Regular cardiac myocyte (primary cell): ENCODE measurements around the gene BET1L. TPM values are rescaled to one million over a fixed set of nuclear protein-coding genes. Genes with fewer than 3 reads are reported as not detected.

Source experiments
- total RNA-seq: library from RNA; depleted of rRNA; stranded (reverse); fragments of >200 nt; gene quantifications from 2 replicates; pipeline ENCODE4 v1.2.3, GENCODE V29; 2014

Gene BET1L, protein sequence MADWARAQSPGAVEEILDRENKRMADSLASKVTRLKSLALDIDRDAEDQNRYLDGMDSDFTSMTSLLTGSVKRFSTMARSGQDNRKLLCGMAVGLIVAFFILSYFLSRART
- total RNA-seq: 16.6 and 19.0 TPM in 2 replicates

DNA sequence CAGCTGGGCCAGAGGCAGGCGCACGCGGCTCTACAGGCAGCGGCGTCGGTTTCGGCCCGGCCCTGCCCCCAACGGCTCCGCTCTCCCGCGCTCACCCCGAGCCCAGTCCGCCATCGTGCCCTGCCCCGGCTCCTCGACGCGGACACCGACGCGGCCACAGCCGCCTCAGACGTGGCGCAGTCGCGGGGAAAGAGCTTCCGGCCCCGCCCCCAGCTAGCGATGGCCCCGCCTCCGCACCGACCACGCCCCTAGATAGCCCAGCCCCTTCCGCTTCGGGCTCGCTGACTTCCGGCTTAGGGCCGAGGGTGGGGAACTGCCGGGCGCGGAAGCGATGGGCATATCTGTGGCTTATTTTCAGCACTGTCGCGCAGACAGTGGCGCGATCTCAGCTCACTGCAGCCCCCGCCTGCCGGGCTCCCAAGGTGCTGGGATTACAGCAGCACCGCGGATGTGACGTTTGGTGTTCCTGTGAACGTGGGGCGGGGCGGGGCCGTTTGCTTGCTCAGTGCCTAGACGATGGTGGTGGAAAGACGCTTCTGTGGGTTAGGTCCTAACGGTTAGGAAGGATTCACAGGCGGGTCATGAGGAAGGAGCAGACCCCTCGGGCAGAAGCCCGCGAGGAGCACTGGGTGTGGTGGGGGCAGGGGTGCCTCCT is at the start of gene BET1L, which contains the start of gene RIC8A:
Gene BET1L (minus strand): TSS at position 192 of the 655 bp plus-strand sequence. CDS start 78 bp downstream, at position 114.
Gene RIC8A (plus strand): TSS at position 501 of the 655 bp plus-strand sequence. CDS start 1,147 bp downstream, outside the sequence.

DNA sequence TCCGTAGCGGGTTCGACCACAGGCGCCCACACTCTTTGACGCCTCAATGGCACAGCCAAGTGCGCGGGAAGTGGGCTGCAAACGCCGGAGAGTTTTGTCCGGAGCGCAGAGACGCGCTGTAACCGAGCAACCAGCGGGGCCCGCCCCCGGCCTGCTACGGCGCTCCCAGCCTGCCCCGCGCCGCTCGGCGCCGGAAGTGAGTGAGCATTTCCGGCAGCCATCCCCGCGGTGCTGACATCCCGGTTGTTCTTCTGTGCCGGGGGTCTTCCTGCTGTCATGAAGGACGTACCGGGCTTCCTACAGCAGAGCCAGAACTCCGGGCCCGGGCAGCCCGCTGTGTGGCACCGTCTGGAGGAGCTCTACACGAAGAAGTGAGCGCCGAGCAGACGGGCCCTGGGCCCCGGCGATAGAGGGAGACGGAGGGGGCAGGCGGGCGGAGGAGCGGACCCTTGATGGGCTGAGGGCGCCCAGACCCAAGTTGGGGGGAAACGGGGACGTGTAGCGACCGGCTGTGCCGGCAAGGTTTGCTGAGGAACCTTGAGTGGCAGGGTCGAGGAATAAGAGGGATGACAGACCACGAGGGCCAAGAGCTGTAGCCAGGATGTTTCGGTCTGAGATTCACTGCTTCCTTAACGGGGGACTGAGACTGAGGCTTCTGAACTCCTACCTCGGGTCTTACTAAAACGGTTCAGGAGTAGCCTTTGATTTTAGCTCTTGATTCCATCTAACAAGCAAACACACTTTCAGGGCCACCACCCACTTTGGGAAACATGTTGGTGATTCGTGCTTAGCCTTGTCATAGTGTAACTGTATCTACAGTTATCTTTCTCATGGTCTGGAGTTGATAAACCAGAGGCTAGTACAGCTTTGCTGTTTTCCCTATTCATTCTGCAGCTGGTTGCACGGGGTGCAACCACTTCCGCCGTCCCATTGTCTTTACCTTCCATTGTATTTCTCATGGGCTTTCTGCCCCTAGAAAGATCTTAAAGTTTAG is 29.9 kb upstream of the BET1L start, which contains the start of gene PSMD13:
Gene PSMD13 (plus strand): TSS at position 203 of the 994 bp plus-strand sequence. CDS start 74 bp downstream, at position 277.

DNA sequence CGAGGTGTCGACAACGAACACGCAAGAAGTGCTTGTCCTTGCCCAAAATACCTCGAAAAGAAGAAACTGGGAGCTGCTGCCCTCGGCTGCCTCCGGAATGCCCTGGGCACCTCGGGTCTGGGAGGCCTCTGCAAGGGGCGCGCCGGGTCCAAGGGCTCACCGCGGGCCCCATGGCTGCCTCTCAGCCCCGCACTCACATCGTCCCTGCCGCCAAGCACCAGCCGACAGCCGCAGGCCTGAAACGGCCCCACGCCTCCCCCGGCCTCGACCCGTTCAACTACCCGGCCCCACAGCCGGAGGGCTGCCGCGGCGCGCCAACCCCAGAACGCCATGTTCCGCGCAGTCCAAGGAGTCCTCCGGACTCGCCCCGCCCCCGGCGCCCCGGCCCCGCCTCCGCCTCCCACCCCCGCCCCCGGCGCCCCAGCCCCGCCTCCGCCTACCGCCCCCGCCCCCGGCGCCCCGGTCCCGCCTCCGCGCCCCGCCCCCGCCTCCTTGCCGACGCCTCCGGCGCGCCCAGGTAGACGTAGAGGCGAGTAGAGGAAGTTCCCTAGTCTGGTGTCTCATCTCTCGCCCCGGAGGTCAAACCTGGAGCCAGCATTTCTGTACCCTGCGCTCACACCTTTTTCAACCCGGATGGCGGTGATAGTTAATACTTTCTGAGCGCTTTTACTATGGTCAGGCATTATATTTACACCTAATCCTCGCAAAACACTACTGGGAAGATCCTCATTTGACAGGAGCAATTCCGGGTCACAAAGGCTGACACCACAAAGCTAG is 29.0 kb upstream of the BET1L start, which contains the start of gene SIRT3:
Gene SIRT3 (minus strand): TSS at position 346 of the 777 bp plus-strand sequence. CDS start 14 bp downstream, at position 332.

DNA sequence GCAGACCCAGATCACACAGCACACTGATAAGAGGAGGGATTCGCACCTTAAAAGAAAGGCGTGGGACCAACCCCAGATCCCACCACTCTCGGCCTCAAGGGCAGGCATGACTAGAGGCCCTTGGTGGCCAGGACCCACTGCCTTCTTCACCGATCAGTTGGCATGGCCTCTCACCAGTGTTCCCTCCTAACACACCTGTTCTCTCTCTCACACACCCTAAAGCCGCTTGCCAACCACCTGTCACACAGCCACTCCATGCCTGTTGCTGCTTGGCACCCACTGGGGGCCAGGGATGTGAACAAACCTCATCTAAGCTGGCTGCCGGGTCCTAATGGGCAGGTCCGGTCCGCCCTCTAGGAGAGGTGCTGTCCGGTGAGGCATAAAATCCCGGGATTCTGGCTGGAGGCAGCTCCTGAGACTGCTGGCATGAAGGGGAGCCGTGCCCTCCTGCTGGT is 14.5 kb downstream of the BET1L start, which contains the start of gene SCGB1C1:
Gene SCGB1C1 (plus strand): TSS at position 405 of the 455 bp plus-strand sequence. CDS start 22 bp downstream, at position 427.

Other genes with a start within 250 kb of the BET1L start
- not detected in 2 replicates for gene SCGB1C1, start 14.3 kb downstream of the BET1L start, total RNA-seq
- 148 and 153 TPM in 2 replicates for gene RIC8A, start 309 bp upstream of the BET1L start, total RNA-seq
- 5.9 and 7.9 TPM in 2 replicates for gene SIRT3, start 28.9 kb upstream of the BET1L start, total RNA-seq
- gene PSMD13, start 29.6 kb upstream of the BET1L start, total RNA-seq: 104 and 229 TPM in 2 replicates
- not detected in 2 replicates for gene NLRP6, start 71.0 kb upstream of the BET1L start, total RNA-seq
- gene PGGHG, start 81.7 kb upstream of the BET1L start, total RNA-seq: 3.3 and 9.6 TPM in 2 replicates
- not detected in 2 replicates for gene IFITM5, start 92.1 kb upstream of the BET1L start, total RNA-seq
- 14.4 and 15.0 TPM in 2 replicates for gene IFITM2, start 100.4 kb upstream of the BET1L start, total RNA-seq
- gene IFITM1, start 106.6 kb upstream of the BET1L start, total RNA-seq: 7.1 and 10.7 TPM in 2 replicates
- gene IFITM3, start 113.5 kb upstream of the BET1L start, total RNA-seq: 28.6 and 32.7 TPM in 2 replicates
- 1.4 and 1.9 TPM in 2 replicates for gene B4GALNT4, start 162.1 kb upstream of the BET1L start, total RNA-seq
- 2.1 and 2.8 TPM in 2 replicates for gene PKP3, start 186.8 kb upstream of the BET1L start, total RNA-seq
- gene SIGIRR, start 207.6 kb upstream of the BET1L start, total RNA-seq: 11.3 and 18.6 TPM in 2 replicates
- gene ANO9, start 234.6 kb upstream of the BET1L start, total RNA-seq: not detected in 2 replicates
- gene PTDSS2, start 242.9 kb upstream of the BET1L start, total RNA-seq: 31.9 and 45.2 TPM in 2 replicates